AG09319 (cell line): ENCODE data around the gene OR56A4.

Source experiments
- DNase-seq: peaks from one replicate; pipeline ENCODE4 v3.0.0-alpha.2; 2010; ENCODE audit warnings: low read depth; ENCODE audit errors: extremely low read depth
- CTCF ChIP-seq: IDR thresholded peaks from 2 replicates; pipeline ENCODE4 v1.5.1; 2011; ENCODE audit warnings: low read depth, mild to moderate bottlenecking, inconsistent platforms, low read length, moderate library complexity

Gene OR56A4

GRCh38 chr11:5992150-5992549 is 14.6 kb downstream of the OR56A4 start:
- TF ChIP-seq CTCF = no peak
- DNase-seq = no peak

GRCh38 chr11:5989203-5989602 is 17.5 kb downstream of the OR56A4 start:
- no peak for DNase-seq
- no peak for TF ChIP-seq CTCF

- no peak for DNase-seq
- TF ChIP-seq CTCF = no peak
Measured at GRCh38 chr11:5986885-5987284, 19.9 kb downstream of the OR56A4 start, which contains the start of gene OR52L1. OR52L1 (minus strand) TSS chr11:5986985; CDS start chr11:5986930, 55 bp downstream.

- TF ChIP-seq CTCF = no peak
- no peak for DNase-seq
Measured at GRCh38 chr11:5983443-5983842, 23.3 kb downstream of the OR56A4 start.

- TF ChIP-seq CTCF = no peak
- DNase-seq = no peak
Measured at GRCh38 chr11:5973530-5973929, 33.2 kb downstream of the OR56A4 start.

- DNase-seq = no peak
- TF ChIP-seq CTCF = no peak
Measured at GRCh38 chr11:5968394-5968793, 38.4 kb downstream of the OR56A4 start, which contains the start of gene OR56A5. OR56A5 (minus strand) TSS chr11:5968494; CDS start chr11:5968494, 0 bp downstream.

GRCh38 chr11:5967708-5968107 is 39.0 kb downstream of the OR56A4 start:
- no peak for DNase-seq
- TF ChIP-seq CTCF = no peak
